Measurements from ENCODE around the gene SLC1A3. TPM values are rescaled to one million over a fixed set of nuclear protein-coding genes. Genes with fewer than 3 reads are reported as not detected.

The SLC1A3 gene
- total and polyA plus RNA-seq, 2 donors (not counting 1 experiment from before 2014, with no cell fraction given): 0.37 TPM; not detected in 1

DNA sequence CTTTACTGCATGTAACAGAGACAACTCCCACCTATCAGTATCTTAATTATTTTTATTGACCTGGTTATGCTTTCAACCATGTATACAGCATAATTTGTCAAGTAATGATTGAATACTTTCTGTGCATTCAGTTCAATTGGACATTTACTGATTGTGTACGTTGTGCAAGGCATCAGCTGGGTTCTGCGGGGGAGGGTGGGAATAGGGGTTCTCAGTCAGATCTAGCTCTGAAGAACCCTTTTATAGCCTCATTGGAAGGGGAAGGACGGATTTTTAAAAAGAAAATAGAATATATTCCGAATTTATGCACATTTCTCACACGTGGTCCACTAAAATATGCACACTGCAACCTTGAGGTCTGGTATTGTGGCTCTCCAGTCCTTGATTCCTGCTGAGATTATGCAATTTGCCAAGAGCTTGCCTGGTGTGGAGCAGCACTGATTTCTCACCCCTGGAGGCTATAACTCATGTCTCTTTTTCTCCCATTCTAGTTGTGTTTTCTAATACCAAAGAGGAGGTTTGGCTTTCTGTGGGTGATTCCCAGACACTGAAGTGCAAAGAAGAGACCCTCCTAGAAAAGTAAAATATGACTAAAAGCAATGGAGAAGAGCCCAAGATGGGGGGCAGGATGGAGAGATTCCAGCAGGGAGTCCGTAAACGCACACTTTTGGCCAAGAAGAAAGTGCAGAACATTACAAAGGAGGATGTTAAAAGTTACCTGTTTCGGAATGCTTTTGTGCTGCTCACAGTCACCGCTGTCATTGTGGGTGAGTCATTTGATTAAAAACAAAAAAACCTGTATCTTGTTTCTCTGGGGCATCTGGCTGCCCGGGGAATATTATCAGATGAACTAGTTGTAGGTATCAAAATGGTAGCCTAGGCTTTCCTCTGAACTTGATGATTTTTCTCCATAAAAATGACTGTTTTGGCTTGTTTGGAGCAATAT is 1.7 kb downstream of the SLC1A3 start:
- ATAC-seq (ENCODE audit: low read depth) (no peak), DNase-seq (no peak)
- 82% methylated on average over 5 of the region's 10 CpGs for WGBS (ENCODE audit: insufficient coverage)
- Histone ChIP-seq H3K4me2 (replicated peaks; ENCODE audit: low read depth, low read length, poor library complexity, severe bottlenecking) (no peak overlapping the region), H2AFZ (ENCODE audit: insufficient read depth, low read depth, low read length, poor library complexity, severe bottlenecking) (no peak overlapping the region), H3K4me3 (ENCODE audit: control extremely low read depth in 1 of 5, extremely low read depth in 1 of 5, insufficient read depth in 1 of 5, low read depth in 2 of 5, low read length in 4 of 5) (no peak overlapping the region), H3K27me3 (replicated peaks in 1 of 4; ENCODE audit: control extremely low read depth in 1 of 4, control insufficient read depth in 3 of 4, insufficient read depth in 4 of 4, low read length in 3 of 4) (peaks cover 0 to 36% (median 26%) of the 10 kb centered on the region in 4 experiments), H3K36me3 (replicated peaks in 1 of 2; ENCODE audit: control extremely low read depth in 1 of 2, control insufficient read depth in 1 of 2, extremely low read depth in 1 of 2, insufficient read depth in 2 of 2, low read length in 1 of 2) (no peaks in the 10 kb centered on the region), H3K27ac (ENCODE audit: low read length in 2 of 2) (no peak overlapping the region), H3K4me1 (ENCODE audit: control insufficient read depth in 2 of 2, insufficient read depth in 2 of 2, low read length in 2 of 2) (peaks cover 14 to 16% of the 10 kb centered on the region in 2 donors), H3K79me2 (ENCODE audit: control insufficient read depth, insufficient read depth, low read length) (no peaks in the 10 kb centered on the region), H3K9ac (ENCODE audit: low read length) (no peak overlapping the region), H4K20me1 (ENCODE audit: control insufficient read depth, insufficient read depth, low read length, poor library complexity, severe bottlenecking) (no peaks in the 10 kb centered on the region), H3K9me3 (ENCODE audit: control extremely low read depth in 1 of 3, control insufficient read depth in 2 of 3, insufficient read depth in 1 of 3, low read length in 2 of 3) (peaks cover 0 to 3% (median 2%) of the 10 kb centered on the region in 3 donors)
- Mint-ChIP-seq H3K4me1 (peaks cover 15% of the 10 kb centered on the region), H3K27me3 (peaks cover 71% of the 10 kb centered on the region), H3K4me3 (no peak overlapping the region), H3K9me3 (ENCODE audit: insufficient read depth) (peaks cover 5% of the 10 kb centered on the region), H3K27ac (no peak overlapping the region)
- TF ChIP-seq EZH2 (IDR thresholded peaks at IDR 0.05; ENCODE audit: borderline replicate concordance, insufficient read depth, low read depth, low read length, poor library complexity, severe bottlenecking): no peak
- TF ChIP-seq, protein P1, sequence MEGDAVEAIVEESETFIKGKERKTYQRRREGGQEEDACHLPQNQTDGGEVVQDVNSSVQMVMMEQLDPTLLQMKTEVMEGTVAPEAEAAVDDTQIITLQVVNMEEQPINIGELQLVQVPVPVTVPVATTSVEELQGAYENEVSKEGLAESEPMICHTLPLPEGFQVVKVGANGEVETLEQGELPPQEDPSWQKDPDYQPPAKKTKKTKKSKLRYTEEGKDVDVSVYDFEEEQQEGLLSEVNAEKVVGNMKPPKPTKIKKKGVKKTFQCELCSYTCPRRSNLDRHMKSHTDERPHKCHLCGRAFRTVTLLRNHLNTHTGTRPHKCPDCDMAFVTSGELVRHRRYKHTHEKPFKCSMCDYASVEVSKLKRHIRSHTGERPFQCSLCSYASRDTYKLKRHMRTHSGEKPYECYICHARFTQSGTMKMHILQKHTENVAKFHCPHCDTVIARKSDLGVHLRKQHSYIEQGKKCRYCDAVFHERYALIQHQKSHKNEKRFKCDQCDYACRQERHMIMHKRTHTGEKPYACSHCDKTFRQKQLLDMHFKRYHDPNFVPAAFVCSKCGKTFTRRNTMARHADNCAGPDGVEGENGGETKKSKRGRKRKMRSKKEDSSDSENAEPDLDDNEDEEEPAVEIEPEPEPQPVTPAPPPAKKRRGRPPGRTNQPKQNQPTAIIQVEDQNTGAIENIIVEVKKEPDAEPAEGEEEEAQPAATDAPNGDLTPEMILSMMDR (IDR thresholded peaks at IDR 0.05): no peak
- intact Hi-C loops (cut with micrococcal nuclease): no loop called here
- ChIA-PET POLR2A (no interaction called here), CTCF (no interaction called here)

GRCh38 chr5:36610621-36611020 is 4.2 kb downstream of the SLC1A3 start:
- ATAC-seq (ENCODE audit: low read depth) (no peak), DNase-seq (no peak)
- Histone ChIP-seq H3K4me1 (ENCODE audit: control insufficient read depth in 2 of 2, insufficient read depth in 2 of 2, low read length in 2 of 2) (peaks cover 14 to 16% of the 10 kb centered on the region in 2 donors), H3K4me3 (ENCODE audit: control extremely low read depth in 1 of 5, extremely low read depth in 1 of 5, insufficient read depth in 1 of 5, low read depth in 2 of 5, low read length in 4 of 5) (no peak overlapping the region), H3K79me2 (ENCODE audit: control insufficient read depth, insufficient read depth, low read length) (no peaks in the 10 kb centered on the region), H3K9ac (ENCODE audit: low read length) (no peak overlapping the region), H3K9me3 (ENCODE audit: control extremely low read depth in 1 of 3, control insufficient read depth in 2 of 3, insufficient read depth in 1 of 3, low read length in 2 of 3) (peaks cover 0 to 3% (median 0%) of the 10 kb centered on the region in 3 donors), H3K27me3 (replicated peaks in 1 of 4; ENCODE audit: control extremely low read depth in 1 of 4, control insufficient read depth in 3 of 4, insufficient read depth in 4 of 4, low read length in 3 of 4) (peaks cover 0 to 30% (median 18%) of the 10 kb centered on the region in 4 experiments), H2AFZ (ENCODE audit: insufficient read depth, low read depth, low read length, poor library complexity, severe bottlenecking) (no peak overlapping the region), H3K27ac (ENCODE audit: low read length in 2 of 2) (no peak overlapping the region), H3K4me2 (replicated peaks; ENCODE audit: low read depth, low read length, poor library complexity, severe bottlenecking) (no peak overlapping the region), H4K20me1 (ENCODE audit: control insufficient read depth, insufficient read depth, low read length, poor library complexity, severe bottlenecking) (no peaks in the 10 kb centered on the region), H3K36me3 (replicated peaks in 1 of 2; ENCODE audit: control extremely low read depth in 1 of 2, control insufficient read depth in 1 of 2, extremely low read depth in 1 of 2, insufficient read depth in 2 of 2, low read length in 1 of 2) (no peaks in the 10 kb centered on the region)
- CTCF ChIA-PET: interaction anchor here (0.7 kb wide), 1 partner anchor 141 kb away, joined by 3 read pairs; no protein-coding TSS in a partner anchor
- H3K27ac Mint-ChIP-seq: no peak overlapping the region
- intact Hi-C loops (cut with micrococcal nuclease): no loop called here
- POLR2A ChIA-PET: no interaction called here
- H3K4me3 Mint-ChIP-seq: no peak overlapping the region
- no CpG with 5 or more reads among the region's 1 CpG for WGBS (ENCODE audit: insufficient coverage)
- peaks cover 5% of the 10 kb centered on the region for H3K9me3 Mint-ChIP-seq (ENCODE audit: insufficient read depth)
- peaks cover 15% of the 10 kb centered on the region for H3K4me1 Mint-ChIP-seq
- TF ChIP-seq EZH2 (IDR thresholded peaks at IDR 0.05; ENCODE audit: borderline replicate concordance, insufficient read depth, low read depth, low read length, poor library complexity, severe bottlenecking): no peak
- TF ChIP-seq, protein P1 (IDR thresholded peaks at IDR 0.05): no peak
- peaks cover 55% of the 10 kb centered on the region for H3K27me3 Mint-ChIP-seq

Measured in B cell (primary cell).